HCT116 (cell line): Measurements from ENCODE around the gene DCN. TPM values are rescaled to one million over a fixed set of nuclear protein-coding genes. Genes with fewer than 3 reads are reported as not detected.

Experiments
- ATAC-seq: fragments of 200-7000 bp; cut with Tn5 transposase; 2 replicates; pipeline ENCODE4 v1.9.1; 2020; ENCODE audit warnings: mild to moderate bottlenecking, moderate library complexity
- BruUV-seq: library from RNA; stranded (reverse); fragments of 400-500 nt; replicated peaks from 2 replicates; lab custom pipeline; 2021; lab: Mats Ljungman, UMichigan
- CTCF ChIA-PET: fragments of 300-600 bp; sonication (Branson Sonifier 250); formaldehyde crosslinking; loops from one replicate; lab custom pipeline; 2021; ENCODE audit warnings: antibody characterized with exemption; lab: Charles Lee
- POLR2A ChIA-PET: fragments of 300-600, 350-600 bp; sonication (Branson Sonifier 250); formaldehyde crosslinking; loops from one replicate; lab custom pipeline; 2021; ENCODE audit warnings: antibody characterized with exemption; lab: Charles Lee
- RAD21 ChIA-PET, 2 experiments: fragments of 300-600 bp; sonication (Branson Sonifier 250); formaldehyde crosslinking; loops; one replicate each; lab custom pipeline; 2023; ENCODE audit warnings: low total read pairs in 2 of 2; ENCODE audit not compliant: uncharacterized antibody in 2 of 2, unreplicated experiment in 2 of 2, low non-redundant PET in 1 of 2; lab: Charles Lee
- DNase-seq: peaks from one replicate; pipeline ENCODE4 v3.0.0-alpha.2; 2010; ENCODE audit warnings: low read depth, low spot score
- H2AFZ ChIP-seq: fragments of 200-600 bp; shearing (Covaris generic), sonication (generic); 2 replicates; pipeline ENCODE4 v1.6.1; 2017; ENCODE audit warnings: low read depth, mixed run types, mixed read lengths, antibody characterized with exemption, low read length; ENCODE audit not compliant: poor library complexity, severe bottlenecking
- H3K27ac ChIP-seq: 2 replicates; pipeline ENCODE4 v1.5.1; 2012; ENCODE audit warnings: low read depth, low read length
- H3K27me3 ChIP-seq: fragments of 200-600 bp; sonication (generic); 2 replicates; pipeline ENCODE4 v1.6.1; 2016; ENCODE audit warnings: mixed run types, low read length, mixed read lengths; ENCODE audit not compliant: insufficient read depth
- H3K36me3 ChIP-seq, 2 experiments: fragments of 200-500 bp in 1 of 2; fragments of 200-600 bp in 1 of 2; sonication (Bioruptor generic) in 1 of 2; sonication (generic) in 1 of 2; 2 replicates each; pipeline versions ENCODE4 v1.5.1 to v1.6.1; 2014 to 2016; ENCODE audit warnings: low read length in 2 of 2, inconsistent platforms in 1 of 2, mixed read lengths in 1 of 2, mixed run types in 1 of 2; ENCODE audit not compliant: insufficient read depth in 2 of 2, control insufficient read depth in 1 of 2
- H3K4me1 ChIP-seq, 2 experiments: fragments of 200-600 bp in 1 of 2; sonication (generic) in 1 of 2; 2 replicates each; pipeline versions ENCODE4 v1.5.1 to v1.6.1; 2012 to 2017; ENCODE audit warnings: low read length in 2 of 2, inconsistent platforms in 1 of 2, mild to moderate bottlenecking in 1 of 2, mixed read lengths in 1 of 2, mixed run types in 1 of 2, moderate library complexity in 1 of 2; ENCODE audit not compliant: insufficient read depth in 2 of 2, control insufficient read depth in 1 of 2
- H3K4me2 ChIP-seq: fragments of 200-600 bp; sonication (generic); 2 replicates; pipeline ENCODE4 v1.6.1; 2017; ENCODE audit warnings: mixed run types, low read length, mixed read lengths
- H3K4me3 ChIP-seq, 2 experiments: fragments of 200-600 bp in 1 of 2; sonication (generic) in 1 of 2; replicated peaks in 1 of 2; 2 replicates each; pipeline ENCODE4 v1.5.1; 2011 to 2016; ENCODE audit warnings: low read length in 2 of 2, control low read depth in 1 of 2, low read depth in 1 of 2, mild to moderate bottlenecking in 1 of 2, mixed read lengths in 1 of 2, mixed run types in 1 of 2
- H3K79me2 ChIP-seq: fragments of 200-600 bp; sonication (generic); 2 replicates; pipeline ENCODE4 v1.6.1; 2017; ENCODE audit warnings: mild to moderate bottlenecking, mixed run types, low read length, moderate library complexity, mixed read lengths; ENCODE audit not compliant: insufficient read depth
- H3K9ac ChIP-seq: fragments of 200-600 bp; sonication (generic); 2 replicates; pipeline ENCODE4 v1.6.1; 2016; ENCODE audit warnings: low read length, mixed read lengths
- H3K9me2 ChIP-seq: fragments of 200-600 bp; sonication (generic), shearing (Covaris generic); 2 replicates; pipeline ENCODE4 v1.6.1; 2017; ENCODE audit warnings: mixed run types, mild to moderate bottlenecking, moderate library complexity; ENCODE audit not compliant: insufficient read depth
- H3K9me3 ChIP-seq, 2 experiments: fragments of 200-500 bp in 1 of 2; fragments of 200-600 bp in 1 of 2; sonication (Bioruptor generic) in 1 of 2; sonication (generic) in 1 of 2; 2 replicates each; pipeline ENCODE4 v1.6.1; 2014 to 2017; ENCODE audit warnings: low read length in 2 of 2, mixed read lengths in 2 of 2, inconsistent platforms in 1 of 2, low read depth in 1 of 2, mild to moderate bottlenecking in 1 of 2, mixed run types in 1 of 2, moderate library complexity in 1 of 2; ENCODE audit not compliant: control insufficient read depth in 1 of 2, insufficient read depth in 1 of 2
- H4K20me1 ChIP-seq: fragments of 200-600 bp; sonication (generic), shearing (Covaris generic); 2 replicates; pipeline ENCODE4 v1.6.1; 2017; ENCODE audit warnings: mixed run types, mild to moderate bottlenecking, moderate library complexity; ENCODE audit not compliant: insufficient read depth
- CBX3 ChIP-seq: IDR thresholded peaks from 2 replicates; pipeline ENCODE4 v1.6.1; 2012; ENCODE audit warnings: low read depth
- CTCF ChIP-seq, 3 experiments: fragments of 200-600 bp in 1 of 3; sonication (generic) in 1 of 3; IDR thresholded peaks in 2 of 3; conservative IDR thresholded peaks in 1 of 3; 2 replicates each; pipeline ENCODE4 v1.5.1; 2012 to 2017; ENCODE audit warnings: low read depth in 2 of 3, low read length in 2 of 3, antibody characterized with exemption in 1 of 3, borderline replicate concordance in 1 of 3, control low read depth in 1 of 3, mild to moderate bottlenecking in 1 of 3, mixed read lengths in 1 of 3, mixed run types in 1 of 3, moderate library complexity in 1 of 3; ENCODE audit not compliant: insufficient read depth in 1 of 3
- EZH2 ChIP-seq: fragments of 200-600 bp; sonication (generic); IDR thresholded peaks from 2 replicates; pipeline ENCODE4 v1.6.1; 2017; ENCODE audit warnings: antibody characterized with exemption, mixed run types
- EZH2phosphoT487 ChIP-seq: fragments of 200-600 bp; IDR thresholded peaks from 2 replicates; pipeline ENCODE4 v1.6.1; 2018; ENCODE audit warnings: antibody characterized with exemption, borderline replicate concordance
- FOSL1 ChIP-seq: IDR thresholded peaks from 2 replicates; pipeline ENCODE4 v1.6.1; 2012; ENCODE audit warnings: low read depth
- SIN3A ChIP-seq: IDR thresholded peaks from 2 replicates; pipeline ENCODE4 v1.6.1; 2012; ENCODE audit warnings: low read depth
- SRF ChIP-seq: IDR thresholded peaks from 2 replicates; pipeline ENCODE4 v1.6.1; 2012; ENCODE audit warnings: low read depth
- ZBTB33 ChIP-seq: IDR thresholded peaks from 2 replicates; pipeline ENCODE4 v1.6.1; 2011; ENCODE audit warnings: mild to moderate bottlenecking, low read length, moderate library complexity; ENCODE audit not compliant: insufficient replicate concordance; ENCODE audit errors: extremely low read depth
- intact Hi-C: fragments of 100-400 bp; cut with micrococcal nuclease; formaldehyde crosslinking; loops from 2 replicates; pipeline ENCODE4 v1.10.0; 2022
- total RNA-seq: library from RNA; stranded (reverse); gene quantifications from one replicate; pipeline ENCODE4 v1.2.1, GENCODE V29; 2021; ENCODE audit not compliant: unreplicated experiment
- TF ChIP-seq, protein P1 (sequence below): IDR thresholded peaks from 2 replicates; pipeline ENCODE4 v1.6.1; 2012

DCN gene
- total RNA-seq, 1 experiment from 2014 or later = 3.6 TPM

DNA sequence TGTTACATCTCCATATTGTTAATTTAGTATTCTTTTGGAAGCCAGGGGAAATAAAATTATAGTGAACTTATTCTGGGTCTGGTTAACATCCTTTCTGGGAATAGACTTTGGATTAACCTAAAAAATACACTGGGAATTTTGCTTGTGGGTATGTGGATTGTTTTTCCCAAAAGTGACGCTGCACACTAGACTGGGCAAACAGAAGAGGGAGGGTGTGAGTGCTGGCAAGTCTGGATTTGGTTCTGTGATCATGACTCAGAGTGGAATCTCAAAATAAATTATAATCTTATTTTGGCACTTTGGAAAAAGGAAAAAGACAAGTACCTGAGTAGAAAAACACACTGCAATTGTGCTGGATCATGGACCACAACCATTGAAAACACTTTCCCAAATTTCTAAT is 56.1 kb downstream of the DCN start:
- Histone ChIP-seq H4K20me1 (no peaks in the 10 kb centered on the region), H3K4me3 (no peak overlapping the region), H3K27me3 (no peaks in the 10 kb centered on the region), H2AFZ (no peak overlapping the region), H3K36me3 (no peaks in the 10 kb centered on the region), H3K27ac (no peak overlapping the region), H3K79me2 (no peaks in the 10 kb centered on the region), H3K9me3 (no peaks in the 10 kb centered on the region), H3K4me1 (peaks cover 0 to 11% of the 10 kb centered on the region in 2 experiments; a peak in 2 of 4 replicates), H3K9ac (no peak overlapping the region), H3K4me2 (no peak overlapping the region), H3K9me2 (no peaks in the 10 kb centered on the region)
- ATAC-seq = no peak
- intact Hi-C loops = no loop called here
- ChIA-PET CTCF (no interaction called here), RAD21 (no interaction called here), POLR2A (no interaction called here)
- no TSS peak for BruUV-seq
- no peak for TF ChIP-seq FOSL1
- TF ChIP-seq ZBTB33 = no peak
- TF ChIP-seq SRF = no peak
- no peak for TF ChIP-seq EZH2phosphoT487
- no peak for TF ChIP-seq CBX3
- TF ChIP-seq EZH2 = no peak
- TF ChIP-seq SIN3A = no peak
- TF ChIP-seq, protein P1, sequence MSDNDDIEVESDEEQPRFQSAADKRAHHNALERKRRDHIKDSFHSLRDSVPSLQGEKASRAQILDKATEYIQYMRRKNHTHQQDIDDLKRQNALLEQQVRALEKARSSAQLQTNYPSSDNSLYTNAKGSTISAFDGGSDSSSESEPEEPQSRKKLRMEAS = no peak
- TF ChIP-seq CTCF (IDR thresholded peaks at IDR 0.05 in 2 of 3, conservative IDR thresholded peaks at IDR 0.05 in 1 of 3; ENCODE audit: borderline replicate concordance in 1 of 3, insufficient read depth in 1 of 3, low read depth in 2 of 3, low read length in 2 of 3) = no peak
- no peak for DNase-seq
